Measurements from ENCODE around the gene IFNG-AS1. TPM values are rescaled to one million over a fixed set of nuclear protein-coding genes. Genes with fewer than 3 reads are reported as not detected.

IFNG-AS1 gene
- total and polyA plus RNA-seq, 7 donors: 0.29 TPM; not detected in 6

- WGBS, 2 donors: 74 to 82% methylated on average over 11 of the region's 11 CpGs
- Histone ChIP-seq H3K4me1 (no peaks in the 10 kb centered on the region), H3K4me3 (no peak overlapping the region), H3K27ac (no peak overlapping the region), H3K36me3 (no peaks in the 10 kb centered on the region), H3K9me3 (no peaks in the 10 kb centered on the region), H3K27me3 (no peaks in the 10 kb centered on the region)
- TF ChIP-seq EP300 (IDR thresholded peaks at IDR 0.05): no peak
- TF ChIP-seq, protein P1, sequence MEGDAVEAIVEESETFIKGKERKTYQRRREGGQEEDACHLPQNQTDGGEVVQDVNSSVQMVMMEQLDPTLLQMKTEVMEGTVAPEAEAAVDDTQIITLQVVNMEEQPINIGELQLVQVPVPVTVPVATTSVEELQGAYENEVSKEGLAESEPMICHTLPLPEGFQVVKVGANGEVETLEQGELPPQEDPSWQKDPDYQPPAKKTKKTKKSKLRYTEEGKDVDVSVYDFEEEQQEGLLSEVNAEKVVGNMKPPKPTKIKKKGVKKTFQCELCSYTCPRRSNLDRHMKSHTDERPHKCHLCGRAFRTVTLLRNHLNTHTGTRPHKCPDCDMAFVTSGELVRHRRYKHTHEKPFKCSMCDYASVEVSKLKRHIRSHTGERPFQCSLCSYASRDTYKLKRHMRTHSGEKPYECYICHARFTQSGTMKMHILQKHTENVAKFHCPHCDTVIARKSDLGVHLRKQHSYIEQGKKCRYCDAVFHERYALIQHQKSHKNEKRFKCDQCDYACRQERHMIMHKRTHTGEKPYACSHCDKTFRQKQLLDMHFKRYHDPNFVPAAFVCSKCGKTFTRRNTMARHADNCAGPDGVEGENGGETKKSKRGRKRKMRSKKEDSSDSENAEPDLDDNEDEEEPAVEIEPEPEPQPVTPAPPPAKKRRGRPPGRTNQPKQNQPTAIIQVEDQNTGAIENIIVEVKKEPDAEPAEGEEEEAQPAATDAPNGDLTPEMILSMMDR (IDR thresholded peaks at IDR 0.05): no peak
- no peak for TF ChIP-seq POLR2AphosphoS5 (IDR thresholded peaks at IDR 0.05)
- no peak for TF ChIP-seq POLR2A (IDR thresholded peaks at IDR 0.05)
- DNase-seq: no peak
- intact Hi-C loops (cut with DNase I): no loop called here
These were observed 12.5 kb downstream of the IFNG-AS1 start for GRCh38 chr12:68001486-68002466.

DNA sequence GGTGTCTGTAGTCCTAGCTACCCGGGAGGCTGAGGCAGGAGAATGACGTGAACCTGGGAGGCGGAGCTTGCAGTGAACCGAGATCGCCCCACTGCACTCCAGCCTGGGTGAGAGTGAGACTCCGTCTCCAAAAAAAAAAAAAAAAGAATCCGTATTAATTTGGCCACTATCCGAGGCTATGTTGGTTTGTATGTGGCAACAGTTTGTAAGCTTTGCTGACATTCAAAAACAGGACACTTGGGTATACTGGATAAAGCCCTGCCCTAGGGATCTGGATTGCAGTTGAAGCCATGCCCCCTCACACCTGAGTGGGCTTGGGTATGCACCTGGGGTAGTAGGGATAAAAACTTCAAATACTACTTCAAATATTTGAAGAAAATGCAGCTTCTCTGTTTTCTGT lies 14.5 kb downstream of the IFNG-AS1 start:
- intact Hi-C loops (cut with DNase I): no loop called here
- no peak for DNase-seq
- H3K4me3 ChIP-seq: no peak overlapping the region
- TF ChIP-seq POLR2A (IDR thresholded peaks at IDR 0.05) (no peak), EP300 (IDR thresholded peaks at IDR 0.05) (no peak), POLR2AphosphoS5 (IDR thresholded peaks at IDR 0.05) (no peak)
- TF ChIP-seq, protein P1 (IDR thresholded peaks at IDR 0.05): no peak
- no peaks in the 10 kb centered on the region for H3K27me3 ChIP-seq
- no peaks in the 10 kb centered on the region for H3K9me3 ChIP-seq
- H3K27ac ChIP-seq: no peak overlapping the region
- H3K4me1 ChIP-seq: no peaks in the 10 kb centered on the region
- no peaks in the 10 kb centered on the region for H3K36me3 ChIP-seq
- 96 to 97% methylated on average over 8 of the region's 8 CpGs for WGBS, 2 donors

GRCh38 chr12:68007033-68007432 lies 17.8 kb downstream of the IFNG-AS1 start:
- no peak overlapping the region for H3K27ac ChIP-seq
- H3K4me1 ChIP-seq: no peaks in the 10 kb centered on the region
- 54 to 78% methylated on average over 1 of the region's 1 CpG for WGBS, 2 donors
- no peak for DNase-seq
- TF ChIP-seq POLR2AphosphoS5 (IDR thresholded peaks at IDR 0.05) (no peak), EP300 (IDR thresholded peaks at IDR 0.05) (no peak), POLR2A (IDR thresholded peaks at IDR 0.05) (no peak)
- TF ChIP-seq, protein P1 (IDR thresholded peaks at IDR 0.05): no peak
- H3K36me3 ChIP-seq: no peaks in the 10 kb centered on the region
- intact Hi-C loops (cut with DNase I): no loop called here
- no peak overlapping the region for H3K4me3 ChIP-seq
- H3K27me3 ChIP-seq: no peaks in the 10 kb centered on the region
- no peaks in the 10 kb centered on the region for H3K9me3 ChIP-seq

DNA sequence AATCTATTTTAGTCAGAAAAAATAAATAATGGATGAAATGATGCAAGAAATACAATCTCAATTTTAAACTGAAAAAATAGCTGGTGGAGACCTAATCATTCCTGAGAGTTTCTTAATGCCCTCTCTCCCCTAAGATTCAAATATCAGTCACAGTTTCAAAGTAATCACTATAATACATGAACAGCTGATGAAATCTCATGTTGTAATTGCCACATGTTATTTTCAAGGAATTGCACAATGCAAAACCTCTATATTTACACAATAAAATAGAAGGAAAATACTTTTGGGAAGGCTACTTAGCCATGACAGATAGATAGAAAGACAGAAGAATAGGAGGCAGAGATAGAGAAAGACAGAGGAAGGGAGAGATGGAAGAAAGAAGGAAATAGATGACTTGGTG lies 18.2 kb downstream of the IFNG-AS1 start:
- Histone ChIP-seq H3K4me3 (no peak overlapping the region), H3K27ac (no peak overlapping the region), H3K36me3 (no peaks in the 10 kb centered on the region), H3K9me3 (no peaks in the 10 kb centered on the region), H3K4me1 (no peaks in the 10 kb centered on the region), H3K27me3 (no peaks in the 10 kb centered on the region)
- TF ChIP-seq POLR2A (IDR thresholded peaks at IDR 0.05) (no peak), EP300 (IDR thresholded peaks at IDR 0.05) (no peak), POLR2AphosphoS5 (IDR thresholded peaks at IDR 0.05) (no peak)
- TF ChIP-seq, protein P1 (IDR thresholded peaks at IDR 0.05): no peak
- intact Hi-C loops (cut with DNase I): no loop called here
- no peak for DNase-seq
